ENCODE data around the gene CCDC106. TPM values are rescaled to one million over a fixed set of nuclear protein-coding genes. Genes with fewer than 3 reads are reported as not detected.

CCDC106 gene
- total and polyA plus RNA-seq, 2 experiments from 2014 or later = 42.4 to 43.5 TPM

DNA sequence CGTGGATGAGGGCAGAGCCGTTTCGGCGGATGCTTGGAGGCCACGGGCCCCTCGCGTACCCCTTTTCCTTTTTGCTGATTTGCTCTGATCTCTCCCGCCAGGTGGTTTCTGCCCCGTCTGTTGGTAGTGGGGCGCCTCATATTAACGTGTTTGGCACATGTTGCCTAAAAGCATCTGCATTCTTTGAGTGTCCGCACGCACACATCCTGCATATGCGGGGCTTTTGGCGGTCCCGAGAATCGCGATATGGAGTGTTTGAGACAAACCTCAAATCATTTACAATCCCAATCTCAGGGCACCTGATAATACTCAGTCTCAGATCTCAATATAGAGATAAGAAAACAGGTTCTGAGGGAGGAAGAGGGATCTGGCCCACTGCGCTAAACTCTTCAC, 7.6 kb downstream of the CCDC106 start:
- Histone ChIP-seq H3K27me3 (no peaks in the 10 kb centered on the region), H3K4me3 (peak overlapping the region; percentile 79), H3K9me3 (ENCODE audit: low read depth) (no peaks in the 10 kb centered on the region), H3K4me1 (ENCODE audit: low read depth) (peaks cover 13% of the 10 kb centered on the region), H3K27ac (peak overlapping the region; percentile 99), H3K36me3 (no peaks in the 10 kb centered on the region)
- DNase-seq (ENCODE audit: low read depth in 1 of 2, low spot score in 1 of 2) = no peak
- TF ChIP-seq, protein P1, sequence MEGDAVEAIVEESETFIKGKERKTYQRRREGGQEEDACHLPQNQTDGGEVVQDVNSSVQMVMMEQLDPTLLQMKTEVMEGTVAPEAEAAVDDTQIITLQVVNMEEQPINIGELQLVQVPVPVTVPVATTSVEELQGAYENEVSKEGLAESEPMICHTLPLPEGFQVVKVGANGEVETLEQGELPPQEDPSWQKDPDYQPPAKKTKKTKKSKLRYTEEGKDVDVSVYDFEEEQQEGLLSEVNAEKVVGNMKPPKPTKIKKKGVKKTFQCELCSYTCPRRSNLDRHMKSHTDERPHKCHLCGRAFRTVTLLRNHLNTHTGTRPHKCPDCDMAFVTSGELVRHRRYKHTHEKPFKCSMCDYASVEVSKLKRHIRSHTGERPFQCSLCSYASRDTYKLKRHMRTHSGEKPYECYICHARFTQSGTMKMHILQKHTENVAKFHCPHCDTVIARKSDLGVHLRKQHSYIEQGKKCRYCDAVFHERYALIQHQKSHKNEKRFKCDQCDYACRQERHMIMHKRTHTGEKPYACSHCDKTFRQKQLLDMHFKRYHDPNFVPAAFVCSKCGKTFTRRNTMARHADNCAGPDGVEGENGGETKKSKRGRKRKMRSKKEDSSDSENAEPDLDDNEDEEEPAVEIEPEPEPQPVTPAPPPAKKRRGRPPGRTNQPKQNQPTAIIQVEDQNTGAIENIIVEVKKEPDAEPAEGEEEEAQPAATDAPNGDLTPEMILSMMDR (IDR thresholded peaks at IDR 0.05; ENCODE audit: low read depth, low read length) = no peak

DNA sequence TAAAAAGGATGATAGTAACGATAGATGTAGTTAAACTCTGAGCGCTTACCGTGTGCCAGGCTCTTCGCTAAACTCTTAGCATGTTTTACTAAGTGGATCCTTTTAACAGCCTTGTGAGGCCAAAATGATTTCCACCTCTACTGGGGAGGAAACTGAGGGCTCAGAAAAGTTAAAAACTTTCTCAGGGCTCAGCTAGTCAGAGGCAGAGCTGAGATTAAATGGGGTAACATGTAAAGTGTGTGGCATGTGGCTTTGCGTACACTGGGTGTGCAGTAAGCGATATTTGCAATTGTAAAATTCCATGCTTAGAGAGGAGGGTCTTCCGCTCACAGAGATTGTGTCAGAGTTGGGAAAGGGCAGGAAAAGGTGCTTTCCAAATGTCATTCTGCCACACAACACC, 8.5 kb downstream of the CCDC106 start:
- Histone ChIP-seq H3K36me3 (peaks cover 2% of the 10 kb centered on the region), H3K27me3 (no peaks in the 10 kb centered on the region), H3K9me3 (ENCODE audit: low read depth) (no peaks in the 10 kb centered on the region), H3K4me1 (ENCODE audit: low read depth) (peaks cover 13% of the 10 kb centered on the region), H3K27ac (no peak overlapping the region), H3K4me3 (peak overlapping the region; percentile 79)
- TF ChIP-seq, protein P1 (IDR thresholded peaks at IDR 0.05; ENCODE audit: low read depth, low read length) = no peak
- no peak for DNase-seq (ENCODE audit: low read depth in 1 of 2, low spot score in 1 of 2)

DNA sequence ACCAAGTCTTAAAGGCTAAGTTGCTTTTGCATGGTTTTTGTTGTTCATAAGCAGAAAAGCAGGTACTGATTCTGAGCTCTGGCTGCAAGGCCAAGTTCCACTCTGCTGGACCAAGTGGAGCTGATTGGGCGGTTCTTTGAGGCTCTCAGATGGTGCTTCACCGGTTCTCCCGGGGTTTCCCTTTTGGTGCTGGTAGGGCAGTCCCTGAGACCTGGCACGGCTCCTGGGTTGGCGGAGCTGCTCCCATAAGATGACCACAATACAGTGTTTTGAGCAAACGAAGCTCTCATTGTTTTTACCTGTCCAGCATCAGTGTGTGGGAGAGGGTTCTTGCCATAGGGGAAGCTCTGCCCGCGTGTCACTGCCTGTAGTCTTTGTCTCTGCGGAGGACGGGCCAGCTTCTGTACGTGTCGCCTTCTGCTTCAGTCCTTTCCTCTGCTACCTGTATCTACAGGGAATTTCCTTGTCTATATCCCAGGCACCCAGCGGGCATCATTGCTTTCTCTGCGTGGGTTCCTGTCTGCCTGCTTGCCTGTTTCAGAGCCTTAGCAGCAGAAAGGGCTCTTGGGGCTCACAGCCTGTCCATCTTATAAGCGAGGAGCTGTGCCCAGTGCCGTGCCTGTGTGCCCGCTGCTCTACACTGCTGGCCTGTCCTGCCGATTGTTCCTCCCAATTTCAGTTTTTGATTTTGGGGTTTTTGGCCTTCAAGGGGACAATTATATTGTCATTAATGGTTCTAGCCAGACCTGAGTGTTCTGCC, 9.2 kb downstream of the CCDC106 start:
- peak in 1 of 2 donors; percentile 13 for DNase-seq (ENCODE audit: low read depth in 1 of 2, low spot score in 1 of 2)
- Histone ChIP-seq H3K9me3 (ENCODE audit: low read depth) (no peaks in the 10 kb centered on the region), H3K27me3 (no peaks in the 10 kb centered on the region), H3K36me3 (peaks cover 5% of the 10 kb centered on the region), H3K27ac (no peak overlapping the region), H3K4me3 (no peak overlapping the region), H3K4me1 (ENCODE audit: low read depth) (peaks cover 13% of the 10 kb centered on the region)
- TF ChIP-seq, protein P1 (IDR thresholded peaks at IDR 0.05; ENCODE audit: low read depth, low read length) = no peak

DNA sequence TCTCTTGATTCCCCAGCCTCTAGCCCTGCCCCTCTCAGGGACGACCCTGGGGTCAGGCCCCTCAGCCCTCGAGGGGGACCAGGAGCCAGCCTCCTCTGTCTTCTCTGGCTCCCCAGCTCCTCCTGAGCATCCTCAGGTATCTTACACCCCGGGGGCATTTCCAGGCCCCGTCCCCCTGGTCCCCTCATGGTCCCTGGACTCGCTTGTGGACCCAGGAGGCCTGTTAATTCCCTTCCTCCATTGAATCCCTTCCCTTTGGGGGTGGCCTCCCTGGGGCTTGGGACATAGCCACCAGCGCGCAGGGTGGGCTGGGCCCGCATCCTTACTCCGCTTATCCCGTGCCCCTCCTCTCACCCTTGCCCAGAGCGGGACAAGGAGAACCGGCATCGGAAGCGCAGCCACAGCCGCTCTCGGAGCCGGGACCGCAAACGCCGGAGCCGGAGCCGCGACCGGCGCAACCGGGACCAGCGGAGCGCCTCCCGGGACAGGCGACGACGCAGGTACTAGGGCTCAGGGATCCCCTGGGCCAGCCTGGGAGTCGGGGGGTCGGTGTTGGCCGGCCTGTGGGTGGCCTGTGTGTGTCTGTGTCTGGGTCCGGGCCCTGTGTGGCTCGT, 10.9 kb downstream of the CCDC106 start:
- TF ChIP-seq, protein P1 (IDR thresholded peaks at IDR 0.05; ENCODE audit: low read depth, low read length) = no peak
- no peak overlapping the region for H3K4me3 ChIP-seq
- H3K27me3 ChIP-seq = no peaks in the 10 kb centered on the region
- H3K36me3 ChIP-seq = peaks cover 22% of the 10 kb centered on the region
- no peaks in the 10 kb centered on the region for H3K9me3 ChIP-seq (ENCODE audit: low read depth)
- H3K4me1 ChIP-seq (ENCODE audit: low read depth) = peaks cover 13% of the 10 kb centered on the region
- H3K27ac ChIP-seq = no peak overlapping the region
- DNase-seq (ENCODE audit: low read depth in 1 of 2, low spot score in 1 of 2) = no peak

DNA sequence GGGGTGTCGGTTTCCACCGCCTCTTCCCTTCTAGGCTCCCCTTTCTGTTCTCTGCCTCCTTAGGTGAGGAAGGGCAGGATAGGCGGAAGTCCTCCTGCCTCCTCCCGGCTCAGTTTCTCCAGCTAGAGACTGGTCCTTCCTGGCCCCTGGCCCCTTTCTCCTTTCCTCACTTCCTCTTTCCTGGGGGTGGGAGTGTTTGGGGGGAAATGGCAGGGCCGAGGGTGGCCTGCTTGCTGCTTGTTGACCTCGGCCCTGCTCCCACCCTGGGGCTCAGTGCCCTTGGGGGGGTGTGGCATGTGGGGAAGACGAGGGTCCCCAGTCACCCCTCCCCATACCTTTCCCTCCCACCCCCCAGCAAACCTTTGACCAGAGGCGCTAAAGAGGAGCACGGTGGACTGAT, 11.8 kb downstream of the CCDC106 start:
- no peak overlapping the region for H3K4me3 ChIP-seq
- H3K9me3 ChIP-seq (ENCODE audit: low read depth) = no peaks in the 10 kb centered on the region
- no peaks in the 10 kb centered on the region for H3K27me3 ChIP-seq
- no peak for DNase-seq (ENCODE audit: low read depth in 1 of 2, low spot score in 1 of 2)
- peaks cover 13% of the 10 kb centered on the region for H3K4me1 ChIP-seq (ENCODE audit: low read depth)
- H3K27ac ChIP-seq = no peak overlapping the region
- H3K36me3 ChIP-seq = peaks cover 28% of the 10 kb centered on the region
- TF ChIP-seq, protein P1 (IDR thresholded peaks at IDR 0.05; ENCODE audit: low read depth, low read length) = no peak

Data from cardiac muscle cell (in vitro differentiated cells and primary cell).